DMS 273 (cell line): Measurements from ENCODE around the gene HDGFL3.

Experiments used
- DNase-seq: peaks from one replicate; lab custom pipeline; 2025; ENCODE audit not compliant: unreplicated experiment; lab: John Stamatoyannopoulos, UW

The HDGFL3 gene

GRCh38 chr15:83129791-83130190 is 77.8 kb downstream of the HDGFL3 start:
- DNase-seq: peak; percentile 76

GRCh38 chr15:83127547-83128150 is 80.0 kb downstream of the HDGFL3 start:
- peak; percentile 10 for DNase-seq

GRCh38 chr15:83123529-83123928 is 84.1 kb downstream of the HDGFL3 start:
- no peak for DNase-seq

DNA sequence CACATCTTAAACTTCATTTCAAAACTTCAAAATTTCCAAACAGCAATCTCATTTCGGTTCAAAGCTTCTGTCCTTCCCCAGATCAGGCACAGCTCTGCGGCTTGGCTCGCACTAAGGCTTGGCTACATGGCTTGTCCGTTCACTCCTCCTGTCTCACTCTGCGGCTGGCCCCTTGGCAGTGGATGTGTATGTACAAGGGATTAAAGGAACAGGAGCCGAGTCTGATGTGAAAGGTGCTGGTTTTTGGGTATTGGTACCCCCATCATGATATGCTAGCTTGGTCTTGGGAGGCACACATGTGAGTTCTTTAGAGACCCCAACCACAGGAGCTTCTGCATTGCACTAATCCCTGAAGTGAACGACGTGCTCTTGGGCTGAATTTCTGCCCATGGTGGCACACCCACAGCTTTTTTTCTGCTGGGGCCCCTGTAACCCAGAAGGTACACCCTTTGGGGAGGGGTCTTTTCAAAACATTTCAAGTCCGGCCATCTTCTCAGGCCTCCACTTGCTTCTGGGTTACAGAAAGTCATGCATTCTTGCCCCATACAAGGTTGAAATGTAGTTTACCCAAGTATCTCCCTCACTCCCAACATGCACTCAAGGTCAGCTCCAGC is 87.5 kb downstream of the HDGFL3 start:
- DNase-seq: no peak

DNA sequence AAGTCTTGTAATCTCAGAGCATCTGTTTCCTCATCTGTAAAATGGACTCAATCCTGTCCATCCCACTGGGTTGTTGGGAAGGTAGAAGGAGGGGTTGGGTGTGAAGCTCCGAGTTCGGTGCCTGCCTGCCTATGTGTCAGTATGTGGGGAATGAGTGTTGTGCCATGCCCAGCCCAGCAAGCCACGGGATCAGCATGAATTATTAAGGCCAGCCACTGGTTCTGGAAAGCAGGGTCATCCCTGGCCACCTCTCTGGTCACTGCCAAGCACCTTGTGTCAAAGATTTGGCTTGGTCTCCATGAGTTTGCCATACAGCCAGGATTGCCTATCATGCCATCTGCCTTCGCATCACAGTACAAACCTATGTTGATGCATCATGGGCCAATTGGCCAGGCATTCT is 88.7 kb downstream of the HDGFL3 start:
- DNase-seq: no peak

GRCh38 chr15:83118291-83118827 is 89.3 kb downstream of the HDGFL3 start:
- no peak for DNase-seq

DNA sequence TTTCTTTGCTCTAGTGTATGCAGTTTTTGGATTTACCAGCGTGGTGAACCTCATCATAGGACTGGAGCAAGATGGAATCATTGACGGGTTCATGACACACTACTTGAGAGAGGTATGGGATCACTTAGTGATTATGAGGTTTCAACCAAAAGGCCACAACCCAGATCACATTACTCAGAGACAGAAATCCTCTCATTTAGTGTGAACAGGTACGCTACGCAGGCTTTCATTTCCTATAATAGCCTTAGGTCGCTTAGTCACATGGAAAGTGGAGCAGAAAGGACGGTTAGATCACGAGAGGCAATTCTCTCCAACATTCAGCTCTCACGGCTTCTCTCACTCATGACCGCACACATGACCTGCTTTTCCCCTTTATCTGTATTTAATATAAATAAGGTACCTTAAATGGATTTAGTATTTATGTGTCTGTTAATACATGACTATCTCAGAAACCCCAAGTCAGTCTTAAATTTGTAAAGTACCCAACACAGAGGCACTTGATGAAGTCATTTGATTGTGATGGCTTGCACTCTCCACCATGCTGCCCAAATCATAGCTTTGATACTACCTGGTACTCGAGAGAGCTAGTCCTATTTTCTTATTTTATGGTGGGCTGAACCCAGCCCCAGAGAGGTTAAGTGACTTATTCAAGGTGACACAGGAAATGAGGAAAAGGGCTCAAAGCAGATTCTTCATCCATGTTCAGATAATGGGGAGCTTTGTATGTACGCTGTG is 91.6 kb downstream of the HDGFL3 start:
- no peak for DNase-seq

GRCh38 chr15:83115410-83115809 is 92.2 kb downstream of the HDGFL3 start:
- no peak for DNase-seq

- DNase-seq: no peak
These were observed 92.8 kb downstream of the HDGFL3 start for GRCh38 chr15:83114856-83115255.

DNA sequence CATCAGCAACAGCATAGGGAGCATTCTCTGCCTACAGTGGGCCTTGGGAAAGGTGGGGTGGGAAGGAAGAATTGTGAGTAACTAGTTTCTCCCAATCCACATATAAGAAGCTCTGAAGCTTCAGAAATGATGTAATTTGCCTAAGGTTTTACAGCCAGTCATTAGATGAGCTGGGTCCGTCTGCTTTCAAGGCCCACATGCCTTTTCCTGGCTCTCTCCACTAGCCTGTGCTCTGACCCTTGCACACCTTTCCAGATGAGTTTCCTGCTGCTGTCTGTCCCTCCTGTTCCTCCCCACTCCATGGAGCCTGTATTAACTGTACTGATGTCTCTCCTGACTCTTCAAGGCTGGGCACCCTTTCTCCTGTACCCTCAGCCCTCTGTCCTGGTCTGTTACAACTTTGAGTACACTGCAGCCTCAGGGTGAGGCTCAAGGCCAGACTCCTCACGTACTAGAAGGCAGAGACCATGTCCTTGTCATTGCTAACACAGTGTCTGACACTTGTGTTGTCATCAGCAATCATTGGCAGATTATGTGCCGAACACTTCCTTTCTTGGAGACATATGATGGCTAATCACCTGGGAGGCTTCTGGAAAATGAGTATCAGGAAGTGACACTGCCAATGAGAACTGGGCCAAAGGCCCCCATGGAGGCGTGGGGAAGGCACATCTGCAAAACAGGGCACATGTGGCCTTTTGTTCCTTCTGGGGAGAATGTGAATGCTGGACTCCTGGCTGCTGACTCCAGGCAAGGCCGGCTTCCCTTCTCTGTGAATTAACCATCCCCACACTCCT is 93.5 kb downstream of the HDGFL3 start:
- DNase-seq: no peak

DNA sequence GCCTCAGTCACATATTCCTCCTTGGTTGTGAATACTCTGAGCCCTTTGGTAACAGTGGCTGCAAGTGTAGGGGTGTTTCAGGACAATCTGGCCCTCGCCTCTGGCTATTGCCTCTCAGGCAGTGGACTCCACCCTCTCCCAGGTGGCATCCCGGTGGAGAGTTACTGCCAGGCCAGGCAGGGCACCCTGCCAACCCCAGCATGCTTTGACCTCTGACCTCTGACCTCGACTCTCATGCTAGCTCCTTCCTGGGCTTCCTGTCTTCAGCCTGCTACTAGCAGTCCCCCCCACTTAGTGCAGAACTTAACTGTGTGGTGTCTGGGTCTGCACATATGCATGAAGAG is 94.7 kb downstream of the HDGFL3 start:
- DNase-seq: no peak

DNA sequence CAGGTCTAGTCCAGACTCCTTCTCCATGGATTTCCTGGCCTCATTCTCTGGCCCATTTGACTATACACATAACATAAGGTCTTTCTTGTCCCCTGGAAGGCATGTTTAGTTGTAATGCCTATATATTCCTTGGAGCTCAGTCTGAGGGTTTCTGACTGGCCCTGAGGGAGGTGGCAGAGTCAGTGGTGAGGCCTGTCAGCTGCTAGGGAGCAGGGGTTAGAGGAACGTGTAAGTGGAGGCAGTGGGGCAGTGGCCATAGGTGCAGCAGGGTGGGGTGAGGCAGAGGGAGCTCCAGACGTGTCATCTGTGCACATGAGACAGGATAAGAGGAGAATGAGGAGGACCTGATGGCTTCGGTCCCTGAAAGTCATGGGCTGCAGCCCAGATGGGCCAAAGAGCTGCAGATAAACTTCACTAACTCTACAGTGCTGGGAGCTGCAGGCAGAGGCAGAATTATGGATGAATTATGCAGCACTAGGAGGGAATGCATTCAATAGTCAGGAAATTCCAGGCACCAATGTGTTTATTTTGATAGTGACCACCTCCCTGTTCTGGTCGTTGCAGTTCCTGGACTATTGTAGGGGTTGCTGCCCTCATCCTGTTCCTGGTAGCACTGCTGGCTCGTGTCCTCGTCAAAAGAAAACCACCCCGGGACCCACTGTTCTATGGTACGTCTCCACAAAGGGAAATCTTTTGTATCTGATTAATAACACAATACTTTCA is 95.2 kb downstream of the HDGFL3 start:
- DNase-seq: no peak

DNA sequence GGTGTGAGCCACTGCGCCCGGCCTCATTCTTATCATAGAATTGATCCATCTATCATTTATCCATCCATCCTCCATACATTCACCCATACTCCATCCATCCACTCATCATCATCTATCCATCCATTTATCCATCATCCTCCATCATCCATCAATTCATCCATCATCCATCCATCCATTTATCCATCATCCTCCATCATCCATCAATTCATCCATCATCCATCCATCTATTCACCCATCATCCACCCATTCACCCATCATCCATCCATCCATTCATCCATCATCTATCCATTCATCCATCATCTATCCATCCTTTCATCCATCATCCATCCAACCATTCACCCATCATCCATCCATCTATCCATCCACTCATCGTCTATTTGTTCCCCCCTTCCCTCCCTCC is 96.5 kb downstream of the HDGFL3 start:
- DNase-seq: no peak

DNA sequence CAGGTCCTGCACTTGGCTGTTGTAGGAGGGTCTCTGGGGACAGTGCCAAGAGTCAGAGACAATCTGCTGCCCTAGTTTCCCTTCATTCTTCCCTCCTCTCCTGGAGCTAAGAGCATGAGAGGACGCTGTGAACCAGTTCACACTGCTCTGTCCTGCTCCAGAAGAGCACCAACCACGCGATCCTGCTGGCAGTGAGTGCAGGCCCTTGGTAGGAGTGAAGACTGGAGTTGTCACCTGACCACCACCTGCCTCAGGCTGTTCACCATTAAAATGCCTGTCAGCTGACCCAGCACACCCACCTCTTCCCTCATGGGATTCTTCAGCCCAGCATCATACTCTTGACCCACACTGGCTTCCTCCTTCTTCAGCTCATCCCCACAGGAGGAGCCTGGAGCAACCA is 97.2 kb downstream of the HDGFL3 start:
- DNase-seq: no peak

DNA sequence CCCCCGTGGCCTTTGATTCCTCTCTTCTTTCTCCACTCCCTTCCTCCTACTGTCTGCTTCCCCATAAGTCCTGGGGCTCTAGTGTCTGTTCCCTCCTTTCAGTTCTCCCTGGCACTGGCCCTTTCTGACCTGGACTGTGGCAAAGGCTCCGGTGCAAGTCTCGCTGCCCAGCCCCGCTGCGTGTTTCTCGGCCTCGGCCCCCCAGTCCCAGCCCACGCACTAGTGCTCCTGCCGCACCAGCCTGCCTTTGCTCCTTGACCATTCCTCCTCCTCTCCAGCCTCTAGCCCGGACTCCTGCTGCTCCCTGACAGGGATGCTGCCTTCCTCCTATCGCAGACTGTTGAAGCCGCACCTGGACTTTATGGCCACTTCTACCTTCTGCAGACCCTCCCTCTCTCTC is 98.1 kb downstream of the HDGFL3 start:
- DNase-seq: no peak

DNA sequence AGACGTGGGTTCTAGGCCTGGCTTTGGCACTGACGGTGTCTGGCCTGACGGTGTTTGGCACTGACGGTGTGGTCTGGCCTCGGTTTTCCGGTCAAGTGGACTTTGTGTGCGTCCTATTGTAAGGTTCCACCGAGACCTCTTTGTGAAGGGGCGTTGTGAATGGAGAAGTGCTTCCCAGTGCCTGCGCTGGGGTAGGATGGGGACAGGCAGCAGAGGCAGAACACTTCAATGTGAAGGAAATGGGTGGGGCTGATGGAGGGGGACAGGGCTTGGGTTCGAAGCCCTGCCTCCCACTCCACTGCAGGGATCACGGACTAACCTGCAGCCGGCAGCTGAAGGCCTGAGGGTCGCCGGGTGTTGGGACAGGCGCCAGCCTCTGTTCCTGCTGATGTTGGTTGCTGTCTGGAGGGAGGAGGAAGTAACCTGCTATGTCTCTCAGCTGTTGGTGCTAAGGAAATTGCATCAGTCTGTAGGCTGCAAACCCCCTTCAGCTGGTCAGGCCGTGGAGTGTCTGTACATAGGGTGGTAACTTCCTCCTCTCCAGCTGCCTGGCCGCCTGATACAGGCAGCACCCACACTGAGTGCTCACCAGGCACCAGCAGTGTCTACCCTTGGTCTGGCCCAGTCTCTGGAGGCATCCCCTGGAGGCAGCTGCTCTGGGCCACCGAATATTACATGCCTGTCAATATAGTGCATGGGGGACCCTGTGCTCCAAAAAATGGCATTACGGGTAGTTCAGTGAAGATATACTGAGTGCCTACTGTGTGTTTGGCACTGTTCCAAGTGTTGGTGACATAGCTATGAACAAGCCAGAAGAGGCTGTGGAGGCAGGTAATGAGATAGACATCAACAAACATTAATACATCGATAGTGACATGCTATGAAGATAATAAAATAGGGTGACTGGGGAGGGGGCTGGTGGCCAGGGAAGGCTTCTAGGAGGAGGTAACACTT is 99.1 kb downstream of the HDGFL3 start:
- DNase-seq: no peak

DNA sequence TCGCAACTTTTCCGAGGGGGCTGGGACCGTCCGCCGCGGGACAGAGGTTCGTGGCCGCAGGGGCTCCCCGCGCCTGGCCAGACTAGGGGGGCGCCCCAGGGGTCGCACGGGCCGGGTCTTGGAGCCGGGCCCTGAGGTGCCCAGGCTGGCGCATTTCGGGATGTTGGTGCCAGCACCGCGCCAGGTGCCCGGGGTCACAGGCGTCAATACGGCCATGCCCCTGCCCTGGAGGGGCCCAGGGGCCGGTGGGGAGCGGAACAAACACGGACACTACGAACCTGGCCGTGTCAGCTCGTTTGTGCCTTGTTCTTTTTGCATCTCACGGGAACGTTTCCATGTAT is 99.8 kb downstream of the HDGFL3 start:
- no peak for DNase-seq

DNA sequence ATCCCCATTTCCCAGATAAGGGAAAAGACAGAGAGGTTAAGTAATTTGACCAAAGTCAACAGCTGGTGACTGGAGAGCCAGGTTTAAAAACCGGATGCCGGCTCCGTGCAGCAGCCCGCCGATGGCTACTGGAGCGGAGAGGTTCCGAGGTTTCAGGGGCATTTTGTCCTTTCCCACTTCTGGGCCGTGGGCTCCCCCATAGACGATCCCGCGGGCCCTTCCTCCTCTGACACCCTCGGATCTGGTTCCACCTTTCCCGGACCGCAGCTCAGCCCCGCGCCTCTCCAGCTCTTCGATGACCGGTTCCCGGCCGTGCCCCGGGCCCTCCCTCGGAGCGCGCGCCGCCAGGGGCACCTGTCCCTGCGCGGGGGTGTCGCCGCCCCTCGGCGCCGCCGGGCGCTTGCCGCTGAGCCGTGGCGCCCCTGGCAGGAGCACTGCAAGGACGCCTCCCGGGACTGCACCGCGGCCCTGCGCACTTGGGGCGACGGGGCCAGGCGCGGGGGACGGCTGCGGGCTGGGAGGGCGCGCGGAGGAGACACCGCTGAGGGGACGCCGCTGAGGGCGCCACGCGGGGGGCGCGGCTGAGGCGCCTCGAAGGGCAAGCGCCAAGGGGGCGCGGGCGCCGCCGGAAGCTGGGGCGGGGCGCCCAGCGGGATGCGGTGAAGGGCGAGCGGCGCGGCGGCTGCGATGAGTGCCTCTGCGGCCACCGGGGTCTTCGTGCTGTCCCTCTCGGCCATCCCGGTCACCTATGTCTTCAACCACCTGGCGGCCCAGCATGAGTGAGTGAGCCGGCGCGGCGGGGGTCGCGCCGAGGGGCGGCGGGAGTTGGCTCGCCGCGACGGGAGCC is 100.4 kb downstream of the HDGFL3 start, which contains the start of gene TM6SF1:
Gene TM6SF1, plus strand, starts transcription at position 652 of the 847 bp plus-strand sequence. Its CDS starts 36 bp downstream, at position 688.
- DNase-seq: peak; percentile 69

GRCh38 chr15:83105440-83105839 is 102.2 kb downstream of the HDGFL3 start:
- no peak for DNase-seq
